Endothelial cell of umbilical vein (primary cell): ENCODE data around the gene IFI35.

Source experiments
- POLR2A ChIP-seq: IDR thresholded peaks from 2 replicates; pipeline ENCODE4 v1.6.1; 2012; ENCODE audit warnings: low read depth, mild to moderate bottlenecking, control low read depth, low read length
- POLR2AphosphoS5 ChIP-seq: IDR thresholded peaks from 2 replicates; pipeline ENCODE4 v1.6.1; 2012; ENCODE audit warnings: low read depth, mild to moderate bottlenecking, control low read depth, low read length, moderate library complexity; ENCODE audit not compliant: insufficient read depth
- TF ChIP-seq, protein P1 (sequence below), 2 donors: IDR thresholded peaks; 1 replicate in 1 of 2; 2 replicates in 1 of 2; pipeline ENCODE4 v1.5.1; 2011; ENCODE audit warnings: low read length in 2 of 2, mild to moderate bottlenecking in 2 of 2, moderate library complexity in 2 of 2, control low read depth in 1 of 2, inconsistent platforms in 1 of 2, low read depth in 1 of 2; ENCODE audit not compliant: insufficient read depth in 1 of 2; ENCODE audit errors: extremely low read depth in 1 of 2

DNA sequence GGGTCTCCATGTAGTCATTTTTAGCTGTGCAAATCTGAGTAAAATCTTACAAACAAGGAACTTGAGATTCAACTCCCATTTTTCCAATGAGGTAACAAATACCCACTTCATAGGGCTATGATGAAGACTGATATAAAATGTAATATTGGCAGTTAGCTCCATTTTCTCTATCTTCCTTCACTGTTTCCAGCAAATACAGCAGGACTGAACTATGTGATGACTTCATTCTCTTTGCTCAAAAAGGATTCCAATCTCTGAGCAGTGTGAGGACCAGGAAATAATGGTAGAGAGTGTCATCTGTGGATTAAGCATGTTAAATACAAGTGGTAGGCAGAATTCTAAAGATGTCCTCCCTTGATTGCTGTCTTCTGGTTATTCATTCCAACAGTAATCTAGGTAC, 36.7 kb downstream of the IFI35 start:
- TF ChIP-seq POLR2A: no peak
- TF ChIP-seq, protein P1, sequence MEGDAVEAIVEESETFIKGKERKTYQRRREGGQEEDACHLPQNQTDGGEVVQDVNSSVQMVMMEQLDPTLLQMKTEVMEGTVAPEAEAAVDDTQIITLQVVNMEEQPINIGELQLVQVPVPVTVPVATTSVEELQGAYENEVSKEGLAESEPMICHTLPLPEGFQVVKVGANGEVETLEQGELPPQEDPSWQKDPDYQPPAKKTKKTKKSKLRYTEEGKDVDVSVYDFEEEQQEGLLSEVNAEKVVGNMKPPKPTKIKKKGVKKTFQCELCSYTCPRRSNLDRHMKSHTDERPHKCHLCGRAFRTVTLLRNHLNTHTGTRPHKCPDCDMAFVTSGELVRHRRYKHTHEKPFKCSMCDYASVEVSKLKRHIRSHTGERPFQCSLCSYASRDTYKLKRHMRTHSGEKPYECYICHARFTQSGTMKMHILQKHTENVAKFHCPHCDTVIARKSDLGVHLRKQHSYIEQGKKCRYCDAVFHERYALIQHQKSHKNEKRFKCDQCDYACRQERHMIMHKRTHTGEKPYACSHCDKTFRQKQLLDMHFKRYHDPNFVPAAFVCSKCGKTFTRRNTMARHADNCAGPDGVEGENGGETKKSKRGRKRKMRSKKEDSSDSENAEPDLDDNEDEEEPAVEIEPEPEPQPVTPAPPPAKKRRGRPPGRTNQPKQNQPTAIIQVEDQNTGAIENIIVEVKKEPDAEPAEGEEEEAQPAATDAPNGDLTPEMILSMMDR (IDR thresholded peaks at IDR 0.05; ENCODE audit: extremely low read depth in 1 of 2, insufficient read depth in 1 of 2, low read depth in 1 of 2, low read length in 2 of 2): no peak
- no peak for TF ChIP-seq POLR2AphosphoS5
